BJ (cell line): Measurements from ENCODE around the gene TRPC1. TPM values are rescaled to one million over a fixed set of nuclear protein-coding genes. Genes with fewer than 3 reads are reported as not detected.

ENCODE experiments used
- CTCF ChIA-PET: fragments of 350-600 bp; formaldehyde crosslinking; extraction: SDS; loops from one replicate; lab custom pipeline; 2021; ENCODE audit warnings: antibody characterized with exemption, inconsistent platforms; lab: Yijun Ruan, JAX
- POLR2A ChIA-PET: fragments of 300-600 bp; sonication (Branson Sonifier 250); formaldehyde crosslinking; extraction: SDS; loops from one replicate; lab custom pipeline; 2021; ENCODE audit warnings: antibody characterized with exemption; lab: Charles Lee
- DNase-seq: peaks from one replicate; pipeline ENCODE4 v3.0.0-alpha.2; 2011; ENCODE audit warnings: low read depth
- H3K27me3 ChIP-seq: 2 replicates; pipeline ENCODE4 v1.6.0; 2011; ENCODE audit warnings: low read length; ENCODE audit not compliant: control insufficient read depth, insufficient read depth
- H3K36me3 ChIP-seq: 2 replicates; pipeline ENCODE4 v1.5.1; 2011; ENCODE audit warnings: low read length; ENCODE audit not compliant: control insufficient read depth, insufficient read depth
- H3K4me3 ChIP-seq: 2 replicates; pipeline ENCODE4 v1.5.1; 2011; ENCODE audit warnings: low read depth, mild to moderate bottlenecking, control low read depth, low read length
- CTCF ChIP-seq: IDR thresholded peaks from 2 replicates; pipeline ENCODE4 v1.5.1; 2011; ENCODE audit warnings: low read depth, mild to moderate bottlenecking, control low read depth, inconsistent platforms, low read length, moderate library complexity; ENCODE audit not compliant: insufficient read depth
- polyA plus RNA-seq: library from polyadenylated mRNA; depleted of rRNA; stranded (reverse); fragments of >200 nt; gene quantifications from 2 replicates; pipeline ENCODE4 v1.2.3, GENCODE V29; 2011

Gene TRPC1
- polyA plus RNA-seq, 1 experiment, result 3.7 TPM

GRCh38 chr3:142716102-142716501 is 7.7 kb upstream of the TRPC1 start:
- CTCF ChIA-PET, result no interaction called here
- no peak for DNase-seq
- Histone ChIP-seq H3K36me3 (no peaks in the 10 kb centered on the region), H3K27me3 (no peaks in the 10 kb centered on the region), H3K4me3 (no peak overlapping the region)
- TF ChIP-seq CTCF, result no peak
- POLR2A ChIA-PET, result no interaction called here

- Histone ChIP-seq H3K4me3 (peak overlapping the region; percentile 93), H3K36me3 (no peaks in the 10 kb centered on the region), H3K27me3 (no peaks in the 10 kb centered on the region)
- ChIA-PET POLR2A (no interaction called here), CTCF (interaction anchor here (0.7 to 1.2 kb wide), 2 partner anchors 10 to 250 kb away, joined by 3 read pairs; no protein-coding TSS in a partner anchor)
- TF ChIP-seq CTCF, result no peak
- DNase-seq, result no peak
Observed at GRCh38 chr3:142723665-142723967, 218 bp upstream of the TRPC1 start.

GRCh38 chr3:142724682-142725356 is 985 bp downstream of the TRPC1 start:
- CTCF ChIA-PET, result no interaction called here

GRCh38 chr3:142725357-142725739 is 1.5 kb downstream of the TRPC1 start:
- CTCF ChIA-PET, result no interaction called here
- DNase-seq, result no peak
- POLR2A ChIA-PET, result no interaction called here

More at GRCh38 chr3:142724682-142725356, 985 bp downstream of the TRPC1 start:
- DNase-seq, result no peak
- TF ChIP-seq CTCF, result peak; percentile 19; the same call in 1 of the 2 replicates
- POLR2A ChIA-PET, result no interaction called here
- Histone ChIP-seq H3K4me3 (peak overlapping the region; percentile 93), H3K27me3 (no peaks in the 10 kb centered on the region), H3K36me3 (no peaks in the 10 kb centered on the region)

GRCh38 chr3:142726017-142726416 is 2.2 kb downstream of the TRPC1 start:
- no peak for DNase-seq
- ChIA-PET CTCF (no interaction called here), POLR2A (no interaction called here)
- no peak for TF ChIP-seq CTCF
- Histone ChIP-seq H3K27me3 (no peaks in the 10 kb centered on the region), H3K4me3 (no peak overlapping the region), H3K36me3 (no peaks in the 10 kb centered on the region)

More at GRCh38 chr3:142725357-142725739, 1.5 kb downstream of the TRPC1 start:
- Histone ChIP-seq H3K36me3 (no peaks in the 10 kb centered on the region), H3K27me3 (no peaks in the 10 kb centered on the region), H3K4me3 (peak overlapping the region; percentile 93)
- no peak for TF ChIP-seq CTCF
